WTC11 (cell line): ENCODE measurements around the gene RBPMS2. TPM values are rescaled to one million over a fixed set of nuclear protein-coding genes. Genes with fewer than 3 reads are reported as not detected.

ENCODE experiments used
- ATAC-seq: fragments of 200-7000 bp; cut with Tn5 transposase; 2 replicates; pipeline ENCODE4 v1.10.0; 2021; ENCODE audit warnings: mild to moderate bottlenecking, moderate library complexity
- CTCF ChIA-PET: fragments of 300-600 bp; sonication (Branson Sonifier 250); formaldehyde crosslinking; loops from one replicate; lab custom pipeline; 2021; ENCODE audit warnings: antibody characterized with exemption; lab: Charles Lee
- POLR2A ChIA-PET: fragments of 350-600 bp; sonication (Branson Sonifier 250); formaldehyde crosslinking; loops from one replicate; lab custom pipeline; 2021; ENCODE audit warnings: antibody characterized with exemption; lab: Charles Lee
- DNase-seq: peaks from one replicate; pipeline ENCODE4 v3.0.0; 2021; ENCODE audit warnings: low spot score
- H3K27ac Mint-ChIP-seq: 2 replicates; pipeline ENCODE4 v1.8.0; 2021; ENCODE audit warnings: mixed read lengths
- H3K27me3 Mint-ChIP-seq: 2 replicates; pipeline ENCODE4 v1.8.0; 2021; ENCODE audit warnings: low read depth, mild to moderate bottlenecking, moderate library complexity, mixed read lengths
- H3K36me3 Mint-ChIP-seq: 2 replicates; pipeline ENCODE4 v1.8.0; 2021; ENCODE audit warnings: mixed read lengths
- H3K4me1 Mint-ChIP-seq: 2 replicates; pipeline ENCODE4 v1.8.0; 2022; ENCODE audit warnings: mixed read lengths
- H3K4me3 Mint-ChIP-seq: 2 replicates; pipeline ENCODE4 v1.8.0; 2021; ENCODE audit warnings: mild to moderate bottlenecking, moderate library complexity, mixed read lengths
- H3K9me3 Mint-ChIP-seq: 2 replicates; pipeline ENCODE4 v1.8.0; 2021; ENCODE audit warnings: mixed read lengths
- ATF1 ChIP-seq: sonication (generic); formaldehyde crosslinking; IDR thresholded peaks from 2 replicates; pipeline ENCODE4 v1.8.1; 2023; ENCODE audit warnings: mild to moderate bottlenecking, moderate library complexity, missing genetic modification reagents
- ATF2 ChIP-seq: sonication (generic); formaldehyde crosslinking; IDR thresholded peaks from 2 replicates; pipeline ENCODE4 v1.8.1; 2022; ENCODE audit warnings: low read depth, missing genetic modification reagents, borderline replicate concordance
- CTCF ChIP-seq: fragments of 200-600 bp; IDR thresholded peaks from 2 replicates; pipeline ENCODE4 v1.8.0; 2022; ENCODE audit warnings: antibody characterized with exemption
- E2F5 ChIP-seq: sonication (generic); formaldehyde crosslinking; IDR thresholded peaks from 2 replicates; pipeline ENCODE4 v1.8.1; 2022; ENCODE audit warnings: mild to moderate bottlenecking, moderate library complexity, missing genetic modification reagents
- ETV6 ChIP-seq: sonication (generic); formaldehyde crosslinking; IDR thresholded peaks from 2 replicates; pipeline ENCODE4 v1.8.1; 2022; ENCODE audit warnings: mild to moderate bottlenecking, missing genetic modification reagents
- FOXK1 ChIP-seq: sonication (generic); formaldehyde crosslinking; IDR thresholded peaks from 2 replicates; pipeline ENCODE4 v1.8.0; 2022; ENCODE audit warnings: mild to moderate bottlenecking, moderate library complexity, missing genetic modification reagents
- FOXP1 ChIP-seq: sonication (generic); formaldehyde crosslinking; IDR thresholded peaks from 2 replicates; pipeline ENCODE4 v1.8.0; 2022; ENCODE audit warnings: missing genetic modification reagents, mild to moderate bottlenecking, moderate library complexity, borderline replicate concordance
- GTF2I ChIP-seq: fragments of 250-450 bp; sonication (Bioruptor Pico); conservative IDR thresholded peaks from 2 replicates; pipeline ENCODE4 v1.4.0; 2021; ENCODE audit warnings: mild to moderate bottlenecking
- HMGXB4 ChIP-seq: sonication (generic); formaldehyde crosslinking; IDR thresholded peaks from 2 replicates; pipeline ENCODE4 v1.8.1; 2023; ENCODE audit warnings: mild to moderate bottlenecking, moderate library complexity, missing genetic modification reagents
- IRF2 ChIP-seq: sonication (generic); formaldehyde crosslinking; IDR thresholded peaks from 2 replicates; pipeline ENCODE4 v1.8.0; 2022; ENCODE audit warnings: low read depth, missing genetic modification reagents, borderline replicate concordance
- KAT7 ChIP-seq: sonication (generic); formaldehyde crosslinking; IDR thresholded peaks from 2 replicates; pipeline ENCODE4 v1.8.1; 2023; ENCODE audit warnings: missing genetic modification reagents, mild to moderate bottlenecking, borderline replicate concordance
- NFATC4 ChIP-seq: fragments of 250-450 bp; sonication (Bioruptor Pico); IDR thresholded peaks from 2 replicates; pipeline ENCODE4 v1.9.0; 2021; ENCODE audit warnings: mild to moderate bottlenecking
- PRRX2 ChIP-seq: fragments of 250-450 bp; sonication (Bioruptor Pico); IDR thresholded peaks from 2 replicates; pipeline ENCODE4 v1.8.0; 2021; ENCODE audit warnings: mild to moderate bottlenecking
- RELA ChIP-seq: sonication (generic); formaldehyde crosslinking; IDR thresholded peaks from 2 replicates; pipeline ENCODE4 v1.8.1; 2022; ENCODE audit warnings: missing genetic modification reagents, mild to moderate bottlenecking, borderline replicate concordance
- USF2 ChIP-seq: sonication (generic); formaldehyde crosslinking; IDR thresholded peaks from 2 replicates; pipeline ENCODE4 v1.8.1; 2023; ENCODE audit warnings: mild to moderate bottlenecking, missing genetic modification reagents, moderate library complexity
- ZNF121 ChIP-seq: sonication (generic); formaldehyde crosslinking; IDR thresholded peaks from 2 replicates; pipeline ENCODE4 v1.8.0; 2023; ENCODE audit warnings: missing genetic modification reagents
- ZNF138 ChIP-seq: sonication (generic); formaldehyde crosslinking; conservative IDR thresholded peaks from 2 replicates; pipeline ENCODE4 v1.8.1; 2022; ENCODE audit warnings: mild to moderate bottlenecking, moderate library complexity, missing genetic modification reagents
- ZNF232 ChIP-seq: sonication (generic); formaldehyde crosslinking; IDR thresholded peaks from 2 replicates; pipeline ENCODE4 v1.8.0; 2022; ENCODE audit warnings: mild to moderate bottlenecking, missing genetic modification reagents
- ZNF263 ChIP-seq: sonication (generic); formaldehyde crosslinking; IDR thresholded peaks from 2 replicates; pipeline ENCODE4 v1.8.1; 2022; ENCODE audit warnings: low read depth, mild to moderate bottlenecking, moderate library complexity, missing genetic modification reagents
- ZNF396 ChIP-seq: fragments of 250-450 bp; sonication (Bioruptor Pico); IDR thresholded peaks from 2 replicates; pipeline ENCODE4 v1.8.0; 2021; ENCODE audit warnings: mild to moderate bottlenecking, moderate library complexity, borderline replicate concordance
- ZNF416 ChIP-seq: fragments of 250-450 bp; sonication (Bioruptor Pico); IDR thresholded peaks from 2 replicates; pipeline ENCODE4 v1.9.0; 2021; ENCODE audit warnings: mild to moderate bottlenecking, inconsistent platforms
- ZNF425 ChIP-seq: fragments of 250-450 bp; sonication (Bioruptor Pico); conservative IDR thresholded peaks from 2 replicates; pipeline ENCODE4 v1.9.0; 2021; ENCODE audit warnings: mild to moderate bottlenecking
- ZNF512 ChIP-seq: sonication (generic); formaldehyde crosslinking; IDR thresholded peaks from 2 replicates; pipeline ENCODE4 v1.8.1; 2022; ENCODE audit warnings: missing genetic modification reagents, borderline replicate concordance
- ZSCAN18 ChIP-seq: fragments of 250-450 bp; sonication (Bioruptor Pico); IDR thresholded peaks from 2 replicates; pipeline ENCODE4 v2.1.2; 2022; ENCODE audit warnings: mild to moderate bottlenecking, moderate library complexity
- total RNA-seq: library from RNA; stranded (reverse); gene quantifications from 3 replicates; pipeline ENCODE4 v1.2.3, GENCODE V29; 2021

The RBPMS2 gene
- total RNA-seq, 1 experiment from 2014 or later: 195 TPM

- Mint-ChIP-seq H3K4me1 (peaks cover 45% of the 10 kb centered on the region), H3K9me3 (no peaks in the 10 kb centered on the region), H3K27me3 (no peaks in the 10 kb centered on the region), H3K27ac (peak overlapping the region; percentile 42; the same call in 1 of the 2 replicates), H3K36me3 (no peaks in the 10 kb centered on the region), H3K4me3 (no peak overlapping the region)
- DNase-seq: no peak
- ChIA-PET POLR2A (interaction anchor here (1.3 kb wide), 1 partner anchor 24 kb away, joined by 4 read pairs; no protein-coding TSS in a partner anchor), CTCF (interaction anchor here (8.2 kb wide), 1 partner anchor 26 kb away, joined by 86 read pairs; no protein-coding TSS in a partner anchor)
- TF ChIP-seq PRRX2 (CRISPR knock-in tag): no peak
- no peak for TF ChIP-seq RELA
- no peak for TF ChIP-seq FOXK1 (CRISPR knock-in tag)
- no peak for TF ChIP-seq FOXP1 (CRISPR knock-in tag)
- TF ChIP-seq GTF2I (CRISPR knock-in tag): no peak
- no peak for TF ChIP-seq ZNF121 (CRISPR knock-in tag)
- TF ChIP-seq ZNF232: no peak
- TF ChIP-seq USF2: no peak
- TF ChIP-seq CTCF: no peak
- TF ChIP-seq ZNF396 (CRISPR knock-in tag): no peak
- no peak for TF ChIP-seq ZSCAN18 (CRISPR knock-in tag)
- TF ChIP-seq KAT7: no peak
- TF ChIP-seq NFATC4 (CRISPR knock-in tag): no peak
- no peak for TF ChIP-seq ZNF416 (CRISPR knock-in tag)
- no peak for TF ChIP-seq IRF2 (CRISPR knock-in tag)
- TF ChIP-seq ZNF512 (CRISPR knock-in tag): no peak
- no peak for TF ChIP-seq ZNF425
- ATAC-seq: no peak
Measured at GRCh38 chr15:64783796-64784195, 8.4 kb upstream of the RBPMS2 start.

- POLR2A ChIA-PET: interaction anchor here (0.6 to 3.2 kb wide), 3 partner anchors 26 to 166 kb away, joined by 3 to 21 read pairs (median 12); no protein-coding TSS in a partner anchor
- no peak for ATAC-seq
- TF ChIP-seq FOXP1 (CRISPR knock-in tag): no peak
- no peak for TF ChIP-seq ATF2 (CRISPR knock-in tag)
- TF ChIP-seq ETV6 (CRISPR knock-in tag): no peak
- TF ChIP-seq ZNF138 (CRISPR knock-in tag): no peak
- TF ChIP-seq KAT7: no peak
- TF ChIP-seq E2F5: no peak
- TF ChIP-seq ATF1 (CRISPR knock-in tag): no peak
- TF ChIP-seq ZNF263: no peak
- no peak for TF ChIP-seq IRF2 (CRISPR knock-in tag)
- TF ChIP-seq FOXK1 (CRISPR knock-in tag): no peak
- no peak for TF ChIP-seq HMGXB4 (CRISPR knock-in tag)
Measured at GRCh38 chr15:64782751-64783150, 7.4 kb upstream of the RBPMS2 start.

More at GRCh38 chr15:64782751-64783150, 7.4 kb upstream of the RBPMS2 start:
- CTCF ChIA-PET: interaction anchor here (0.9 to 8.2 kb wide), 5 partner anchors 21 to 122 kb away, joined by 3 to 86 read pairs (median 6); no protein-coding TSS in a partner anchor
- Mint-ChIP-seq H3K27ac (peak overlapping the region; percentile 86), H3K27me3 (no peaks in the 10 kb centered on the region), H3K9me3 (no peaks in the 10 kb centered on the region), H3K4me3 (no peak overlapping the region), H3K4me1 (peaks cover 56% of the 10 kb centered on the region), H3K36me3 (no peaks in the 10 kb centered on the region)
- no peak for DNase-seq
